LoVo (cell line): ENCODE data around the gene FAXDC2.

Experiments used
- DNase-seq: peaks from one replicate; pipeline ENCODE4 v3.0.0-alpha.2; 2016; ENCODE audit warnings: low spot score

Gene FAXDC2, protein sequence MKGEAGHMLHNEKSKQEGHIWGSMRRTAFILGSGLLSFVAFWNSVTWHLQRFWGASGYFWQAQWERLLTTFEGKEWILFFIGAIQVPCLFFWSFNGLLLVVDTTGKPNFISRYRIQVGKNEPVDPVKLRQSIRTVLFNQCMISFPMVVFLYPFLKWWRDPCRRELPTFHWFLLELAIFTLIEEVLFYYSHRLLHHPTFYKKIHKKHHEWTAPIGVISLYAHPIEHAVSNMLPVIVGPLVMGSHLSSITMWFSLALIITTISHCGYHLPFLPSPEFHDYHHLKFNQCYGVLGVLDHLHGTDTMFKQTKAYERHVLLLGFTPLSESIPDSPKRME

DNA sequence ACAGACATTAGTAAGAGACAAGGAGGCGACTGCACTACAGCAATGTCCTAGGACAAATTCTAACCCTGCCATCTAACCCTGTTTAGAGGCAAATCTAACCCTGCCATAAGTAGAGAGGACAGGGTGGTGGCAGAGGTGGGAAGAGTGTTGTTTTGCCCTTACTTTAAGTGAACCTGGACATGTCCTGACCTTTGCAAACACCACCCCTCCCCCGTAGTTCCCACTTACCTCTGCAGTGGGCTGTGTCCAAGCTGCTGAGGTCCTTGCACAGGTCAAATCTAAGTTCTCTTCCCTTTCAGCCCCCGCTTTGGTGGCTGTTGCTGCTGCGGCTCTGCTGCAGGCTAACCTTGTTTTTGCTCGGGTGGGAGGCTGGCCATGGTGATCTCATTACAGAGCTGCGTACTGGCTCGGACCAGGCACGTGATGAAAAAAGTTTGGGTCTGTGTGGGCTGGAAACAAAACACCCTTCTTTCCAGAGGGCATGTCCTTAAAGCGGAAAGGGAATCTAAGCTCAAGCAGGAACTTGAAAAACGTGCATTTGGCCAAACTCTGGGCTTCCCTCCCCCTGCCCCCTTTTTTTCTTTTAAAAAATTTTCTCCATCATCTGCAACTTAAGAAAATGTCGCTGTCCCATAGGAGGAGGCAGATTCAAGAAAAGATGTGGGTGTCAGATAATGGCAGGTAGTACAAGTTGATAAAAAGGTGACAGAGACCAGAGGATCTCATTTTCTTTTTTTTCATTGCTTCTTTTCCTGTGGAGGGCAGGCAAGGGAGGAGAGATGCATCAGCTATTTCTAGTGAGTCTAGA is at the start of gene FAXDC2:
Gene FAXDC2 (minus strand): TSS at position 349 of the 808 bp plus-strand sequence. CDS start 12,425 bp downstream, outside the sequence.
- DNase-seq = no peak

GRCh38 chr5:154900066-154900465 is 49.7 kb upstream of the FAXDC2 start:
- no peak for DNase-seq

DNA sequence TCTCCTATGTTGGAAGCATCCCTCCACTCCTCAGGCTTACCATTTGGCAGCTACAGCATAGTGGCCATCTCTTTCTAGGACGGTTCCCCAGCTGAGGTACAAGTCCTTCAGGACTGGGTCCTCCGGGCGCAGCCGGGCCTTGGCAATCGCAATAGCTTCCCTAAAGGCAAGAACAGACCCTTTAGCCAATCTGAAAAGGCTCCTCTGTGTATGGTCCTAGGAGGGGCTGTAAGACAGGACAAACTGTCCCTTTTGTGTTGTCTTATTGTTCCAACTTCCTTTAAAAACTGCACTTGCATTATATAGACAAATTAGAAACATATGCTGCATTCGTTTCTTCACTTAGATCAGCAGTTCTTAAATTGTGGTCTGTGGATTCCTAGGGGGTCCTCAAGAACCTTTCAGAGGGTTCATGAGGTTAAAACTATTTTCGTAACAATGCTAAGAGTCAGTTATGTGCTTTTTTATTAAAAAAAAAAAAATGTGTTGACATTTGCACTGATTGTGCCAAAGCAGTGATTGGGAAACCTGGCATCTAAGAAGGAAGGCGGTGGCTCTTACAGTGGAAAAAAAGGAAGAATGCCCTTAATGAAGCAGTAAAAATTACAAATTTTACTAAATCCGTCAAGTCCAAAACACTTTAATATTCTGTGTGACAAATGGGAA is 48.9 kb upstream of the FAXDC2 start:
- no peak for DNase-seq

DNA sequence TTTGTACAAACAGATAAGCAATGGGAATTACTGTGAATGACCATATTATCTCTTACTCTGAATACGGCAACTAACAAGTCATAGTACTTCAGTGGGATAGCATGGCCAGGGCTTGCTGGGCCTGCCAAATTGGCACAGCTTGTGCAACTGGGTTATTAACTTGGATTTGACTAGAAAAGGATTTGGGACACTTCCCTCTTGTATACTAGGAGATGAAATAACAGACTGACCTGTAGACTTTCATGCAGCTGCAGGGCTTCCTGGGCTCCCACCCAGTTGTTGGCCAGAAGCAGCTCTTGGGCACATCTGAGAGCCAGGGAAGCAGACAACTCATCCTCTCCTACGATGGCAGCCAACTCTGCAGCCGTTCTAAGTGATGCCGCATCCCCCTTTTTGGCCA is 47.8 kb upstream of the FAXDC2 start:
- DNase-seq = no peak

GRCh38 chr5:154896562-154897165 is 46.3 kb upstream of the FAXDC2 start:
- DNase-seq = no peak

GRCh38 chr5:154895606-154896561 is 45.5 kb upstream of the FAXDC2 start:
- DNase-seq = no peak

DNA sequence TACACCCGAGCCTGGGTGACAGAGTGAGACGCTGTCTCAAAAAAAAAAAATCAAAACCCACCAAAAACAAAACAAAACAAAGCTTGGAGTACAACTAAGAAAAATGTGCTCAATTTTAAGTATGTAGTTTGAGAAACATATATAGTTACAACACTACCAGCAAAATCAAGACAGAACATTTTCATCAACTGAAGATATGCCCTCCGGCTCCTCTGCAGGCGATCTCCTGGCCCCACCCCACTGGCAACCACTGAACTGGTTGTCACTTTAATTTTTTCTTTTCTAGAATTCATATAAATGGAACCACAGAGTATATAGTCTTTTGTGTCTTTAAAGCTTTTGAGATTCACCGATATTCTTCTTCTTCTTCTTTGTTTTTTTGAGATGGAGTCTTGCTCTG is 43.0 kb upstream of the FAXDC2 start:
- DNase-seq = no peak

- DNase-seq = no peak
Measured at GRCh38 chr5:154892369-154892771, 42.0 kb upstream of the FAXDC2 start.

DNA sequence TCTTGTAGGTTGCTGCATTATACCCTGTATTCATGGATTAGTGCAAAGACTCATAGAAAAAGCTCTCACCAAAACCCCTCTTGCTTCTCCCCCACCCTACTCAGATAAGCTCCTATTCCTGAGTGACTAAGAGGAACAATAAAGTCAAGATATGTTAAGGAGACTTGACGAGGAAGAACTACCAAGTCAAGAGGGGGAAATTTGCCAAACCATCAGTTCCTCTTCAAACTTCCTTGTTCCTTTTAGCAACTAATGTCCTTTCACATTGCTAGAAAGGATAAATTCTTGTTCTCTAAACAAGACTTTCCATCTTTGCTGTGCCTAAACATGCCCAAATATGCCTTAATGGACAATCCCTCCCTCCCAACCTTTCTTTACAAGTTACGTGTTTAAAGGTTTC is 35.0 kb upstream of the FAXDC2 start:
- no peak for DNase-seq

DNA sequence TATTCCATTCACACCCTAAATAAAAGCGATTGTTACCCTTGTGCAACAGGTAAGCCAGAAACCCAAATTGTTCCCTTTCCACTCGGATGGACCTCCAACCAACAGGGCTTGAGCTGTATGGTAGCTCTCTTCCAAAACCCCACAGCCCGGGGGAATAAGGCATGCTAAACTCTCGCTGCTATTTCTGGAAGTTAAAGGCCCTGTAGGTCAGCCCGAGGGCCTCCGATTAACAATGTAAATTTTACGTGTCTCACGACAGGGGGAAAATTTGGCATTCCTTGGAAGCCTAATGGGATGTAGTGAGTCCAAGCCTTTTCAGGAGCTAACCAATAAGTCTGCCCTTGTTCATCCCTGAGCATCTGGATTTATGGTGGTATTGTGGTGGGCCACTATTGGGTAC is 34.0 kb upstream of the FAXDC2 start:
- DNase-seq = no peak

DNA sequence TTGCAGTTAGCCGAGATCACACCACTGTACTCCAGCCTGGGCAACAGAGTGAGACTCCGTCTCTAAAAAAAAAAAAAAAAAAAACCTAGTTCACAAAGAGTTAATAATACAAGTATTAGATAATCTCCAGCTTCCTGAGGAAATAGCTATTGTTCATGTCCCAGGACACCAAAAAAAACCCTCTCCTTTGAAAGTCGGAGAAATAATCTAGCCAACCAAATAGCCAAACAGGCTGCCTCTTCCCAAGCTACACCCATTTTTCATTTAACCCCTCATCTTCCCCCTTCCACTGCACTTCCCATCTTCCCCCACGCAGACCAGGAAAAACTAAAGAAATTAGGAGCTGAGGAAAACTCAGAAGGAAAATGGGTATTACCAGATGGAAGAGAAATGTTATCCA is 31.6 kb upstream of the FAXDC2 start:
- no peak for DNase-seq

DNA sequence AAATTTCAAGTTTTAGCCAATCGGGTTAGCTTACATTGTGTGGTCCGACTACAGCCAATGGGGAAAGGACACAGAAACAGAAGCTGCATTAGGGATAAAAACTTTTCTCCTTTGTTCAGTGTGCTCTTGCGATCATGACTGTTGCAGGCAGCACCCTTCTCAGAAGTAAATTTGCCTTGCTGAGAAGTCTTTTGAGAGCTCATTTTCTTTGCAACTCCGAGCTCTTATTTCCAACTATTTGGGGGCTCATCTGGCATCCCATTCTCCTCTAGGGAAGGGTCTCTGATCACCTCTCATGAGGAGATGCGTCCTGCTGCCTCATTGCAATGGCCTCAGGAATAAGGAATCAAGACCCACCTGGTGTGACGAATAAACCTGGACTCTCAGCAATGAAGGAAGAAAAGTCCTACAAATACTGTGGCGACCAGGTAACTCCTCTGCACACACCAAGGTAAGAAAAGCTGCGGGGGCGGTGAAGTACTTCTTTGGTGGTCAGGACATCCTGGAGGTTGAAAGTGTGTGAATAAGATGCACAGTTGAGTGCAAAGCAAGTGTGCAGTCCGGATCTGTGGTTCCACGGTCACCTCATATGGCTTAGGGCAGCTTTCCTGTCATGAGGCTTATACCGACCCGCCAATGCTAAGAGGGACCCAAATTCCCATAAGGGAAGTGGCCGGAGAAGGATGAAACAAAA is 28.4 kb upstream of the FAXDC2 start:
- DNase-seq = no peak

GRCh38 chr5:154873791-154874331 is 23.5 kb upstream of the FAXDC2 start:
- DNase-seq = no peak

- DNase-seq = no peak
Measured at GRCh38 chr5:154871734-154872133, 21.3 kb upstream of the FAXDC2 start.

GRCh38 chr5:154868702-154869101 is 18.3 kb upstream of the FAXDC2 start:
- DNase-seq = no peak

DNA sequence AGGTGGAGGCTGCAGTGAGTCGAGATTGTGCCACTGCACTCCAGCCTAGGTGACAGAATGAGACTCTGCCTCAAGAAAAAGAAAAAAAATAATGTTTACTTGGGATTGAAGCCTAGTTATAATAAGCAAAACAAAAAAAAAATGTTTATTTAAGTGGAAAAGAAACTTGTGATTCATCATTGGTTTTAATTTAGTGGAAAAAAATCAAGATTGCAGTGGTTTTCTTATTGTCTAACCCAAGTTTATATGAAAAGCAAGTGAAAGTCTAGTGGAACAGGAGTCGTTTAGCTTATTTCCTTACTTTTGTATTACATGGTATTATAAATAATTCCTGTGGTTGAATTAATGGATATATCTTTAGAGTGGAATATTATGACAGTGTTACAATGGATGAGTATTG is 16.4 kb upstream of the FAXDC2 start:
- no peak for DNase-seq

DNA sequence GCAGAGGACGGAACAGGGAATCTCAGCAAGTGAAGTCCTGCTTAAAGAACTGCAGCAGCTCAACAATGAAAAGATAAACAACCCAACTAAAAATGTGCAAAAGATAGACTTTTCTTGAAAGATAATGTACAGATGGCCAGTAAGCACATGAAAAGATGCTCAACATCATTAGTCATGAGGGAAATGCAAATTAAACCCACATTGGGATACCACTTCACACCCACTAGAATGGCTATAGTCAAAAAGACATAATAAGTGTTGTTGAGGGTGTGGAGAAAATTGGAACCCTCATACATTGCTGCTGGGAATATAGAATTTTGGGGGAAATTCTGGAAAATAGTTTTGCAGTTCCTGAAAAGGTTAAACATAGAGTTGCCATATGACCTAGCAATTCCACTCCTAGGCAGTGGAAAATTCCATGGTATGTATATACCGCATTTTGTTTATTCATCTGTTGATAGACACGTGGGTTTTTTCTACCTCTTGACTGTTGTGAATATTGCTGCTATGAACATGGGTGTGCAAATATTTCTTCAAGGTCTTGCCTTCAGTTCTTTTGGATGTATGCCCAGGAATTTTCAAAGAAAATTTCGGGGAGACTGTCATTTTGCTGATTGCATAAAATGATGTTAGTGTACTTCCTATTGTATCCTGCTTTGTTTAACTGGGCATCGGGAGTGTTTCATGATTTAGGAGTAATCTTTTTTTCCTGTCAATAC is 15.2 kb upstream of the FAXDC2 start:
- no peak for DNase-seq

- no peak for DNase-seq
Measured at GRCh38 chr5:154863291-154864080, 13.1 kb upstream of the FAXDC2 start.

- DNase-seq = no peak
Measured at GRCh38 chr5:154862766-154863165, 12.4 kb upstream of the FAXDC2 start.
